Esophagus muscularis mucosa (tissue), 4 donors: ENCODE measurements around the gene SPDYE6. TPM values are rescaled to one million over a fixed set of nuclear protein-coding genes. Genes with fewer than 3 reads are reported as not detected.
"Not testable (repeated sequence)": the region's sequence is repeated elsewhere in the genome, so short reads cannot be mapped to it uniquely, and the experiment has no call there.

Experiments
- DNase-seq: peaks from one replicate; pipeline ENCODE4 v3.0.0-alpha.2; 2017; ENCODE audit errors: extremely low spot score
- H3K27ac ChIP-seq, 4 donors: fragments of 200-600 bp; sonication (generic); replicated peaks in 1 of 4; 1 replicate in 3 of 4; 2 replicates in 1 of 4; pipeline ENCODE4 v1.5.1; 2016 to 2019; ENCODE audit warnings: mild to moderate bottlenecking in 1 of 4
- H3K27me3 ChIP-seq, 4 donors: fragments of 200-600 bp; sonication (generic); one replicate each; pipeline versions ENCODE4 v1.5.1 to v1.6.0; 2016 to 2019
- H3K36me3 ChIP-seq, 4 donors: fragments of 200-600 bp; sonication (generic); one replicate each; pipeline ENCODE4 v1.5.1; 2016 to 2019
- H3K4me1 ChIP-seq, 4 donors: fragments of 200-600 bp; sonication (generic); one replicate each; pipeline ENCODE4 v1.5.1; 2016 to 2019
- H3K4me3 ChIP-seq, 4 donors: fragments of 200-600 bp; sonication (generic); 1 replicate in 2 of 4; 2 replicates in 2 of 4; pipeline ENCODE4 v1.5.1; 2016 to 2019; ENCODE audit warnings: mild to moderate bottlenecking in 4 of 4, moderate library complexity in 1 of 4
- H3K9me3 ChIP-seq, 4 donors: fragments of 200-600 bp; sonication (generic); 1 replicate in 3 of 4; 2 replicates in 1 of 4; pipeline ENCODE4 v1.5.1; 2016 to 2019
- CTCF ChIP-seq, 3 experiments: fragments of 200-600 bp in 2 of 3; fragments of 450-650 bp in 1 of 3; sonication (generic) in 2 of 3; IDR thresholded peaks; one replicate each; pipeline ENCODE4 v1.5.1; 2017 to 2019; ENCODE audit warnings: antibody characterized with exemption in 3 of 3, mild to moderate bottlenecking in 2 of 3, moderate library complexity in 1 of 3
- EP300 ChIP-seq: sonication (generic); formaldehyde crosslinking; IDR thresholded peaks from one replicate; pipeline ENCODE4 v1.6.1; 2017; ENCODE audit warnings: antibody characterized with exemption
- POLR2A ChIP-seq: fragments of 450-650 bp; IDR thresholded peaks from one replicate; pipeline ENCODE4 v1.6.1; 2017; ENCODE audit warnings: antibody characterized with exemption, moderate library complexity, mild to moderate bottlenecking, low read depth
- POLR2AphosphoS5 ChIP-seq, 2 donors: sonication (generic); formaldehyde crosslinking; IDR thresholded peaks; one replicate each; pipeline ENCODE4 v1.6.1; 2017; ENCODE audit warnings: antibody characterized with exemption in 2 of 2
- WGBS: methylation state at CpG from one replicate; pipeline ENCODE4 v1.1.5; 2018; 5-methylcytosine and 5-hydroxymethylcytosine counted together
- intact Hi-C: fragments of 100-400 bp; cut with DNase I; formaldehyde crosslinking; loops from one replicate; pipeline ENCODE4 v1.15.1; 2023
- total RNA-seq, 4 donors: library from RNA; depleted of rRNA; stranded (reverse); fragments of >200 nt; gene quantifications; one replicate each; pipeline versions ENCODE4 v1.1.0 to v1.2.1, GENCODE V29; 2016

The SPDYE6 gene
- total RNA-seq, 4 donors from 2014 or later, result not detected

GRCh38 chr7:102302025-102302424, 54.2 kb downstream of the SPDYE6 start:
- Histone ChIP-seq H3K4me3 (no peak overlapping the region), H3K36me3 (no peaks in the 10 kb centered on the region), H3K9me3 (no peaks in the 10 kb centered on the region), H3K27me3 (peaks cover 0 to 33% (median 0%) of the 10 kb centered on the region in 4 donors), H3K4me1 (peaks cover 9 to 23% (median 15%) of the 10 kb centered on the region in 4 donors), H3K27ac (no peak overlapping the region)
- no peak for DNase-seq
- TF ChIP-seq POLR2A, result no peak
- TF ChIP-seq CTCF (IDR thresholded peaks at IDR 0.05), result no peak
- no peak for TF ChIP-seq EP300
- TF ChIP-seq POLR2AphosphoS5 (IDR thresholded peaks at IDR 0.05), result no peak
- WGBS, result 93% methylated on average over 3 of the region's 6 CpGs
- intact Hi-C loops, result no loop called here

- H3K27ac ChIP-seq, H3K4me3 ChIP-seq, intact Hi-C loops, H3K9me3 ChIP-seq, DNase-seq, H3K36me3 ChIP-seq: not testable (repeated sequence)
- WGBS, result 94% methylated on average over 12 of the region's 14 CpGs
- Histone ChIP-seq H3K27me3 (peaks cover 0 to 33% (median 0%) of the 10 kb centered on the region in 4 donors), H3K4me1 (peaks cover 7 to 17% (median 12%) of the 10 kb centered on the region in 4 donors)
Measured at GRCh38 chr7:102301367-102301766, 54.9 kb downstream of the SPDYE6 start.

GRCh38 chr7:102300643-102301221, 55.5 kb downstream of the SPDYE6 start:
- H3K36me3 ChIP-seq, result no peaks in the 10 kb centered on the region
- TF ChIP-seq CTCF (IDR thresholded peaks at IDR 0.05), result peak in 1 of 3 experiments; percentile 23
- no peak for TF ChIP-seq POLR2AphosphoS5 (IDR thresholded peaks at IDR 0.05)
- no peak overlapping the region for H3K27ac ChIP-seq
- DNase-seq, result no peak
- H3K27me3 ChIP-seq, result peaks cover 0 to 33% (median 0%) of the 10 kb centered on the region in 4 donors
- no peaks in the 10 kb centered on the region for H3K9me3 ChIP-seq
- H3K4me1 ChIP-seq, result peaks cover 7 to 17% (median 12%) of the 10 kb centered on the region in 4 donors
- intact Hi-C loops, result no loop called here
- 52% methylated on average over 32 of the region's 84 CpGs for WGBS
- H3K4me3 ChIP-seq, result peak overlapping the region; percentile 7 to 20 (median 13)

GRCh38 chr7:102297487-102298218, 58.6 kb downstream of the SPDYE6 start:
- Histone ChIP-seq H3K27ac (no peak overlapping the region), H3K4me3 (no peak overlapping the region), H3K4me1 (peaks cover 4 to 14% (median 11%) of the 10 kb centered on the region in 4 donors), H3K9me3 (no peaks in the 10 kb centered on the region), H3K36me3 (no peaks in the 10 kb centered on the region), H3K27me3 (peaks cover 0 to 54% (median 0%) of the 10 kb centered on the region in 4 donors)
- TF ChIP-seq CTCF (IDR thresholded peaks at IDR 0.05), result no peak
- no peak for TF ChIP-seq POLR2AphosphoS5 (IDR thresholded peaks at IDR 0.05)
- TF ChIP-seq POLR2A, result no peak
- TF ChIP-seq EP300, result no peak
- DNase-seq, result no peak
- WGBS, result 93% methylated on average over 10 of the region's 10 CpGs
- intact Hi-C loops, result no loop called here

GRCh38 chr7:102296514-102296913, 59.7 kb downstream of the SPDYE6 start:
- DNase-seq, result no peak
- 95% methylated on average over 7 of the region's 7 CpGs for WGBS
- Histone ChIP-seq H3K9me3 (no peaks in the 10 kb centered on the region), H3K36me3 (no peaks in the 10 kb centered on the region), H3K27ac (no peak overlapping the region), H3K4me3 (no peak overlapping the region), H3K27me3 (peaks cover 0 to 65% (median 0%) of the 10 kb centered on the region in 4 donors), H3K4me1 (peaks cover 4 to 14% (median 12%) of the 10 kb centered on the region in 4 donors)
- TF ChIP-seq EP300 (no peak), CTCF (IDR thresholded peaks at IDR 0.05) (no peak), POLR2AphosphoS5 (IDR thresholded peaks at IDR 0.05) (no peak), POLR2A (no peak)
- intact Hi-C loops, result no loop called here
